H1 (cell line): Measurements from ENCODE around the gene PIGM. TPM values are rescaled to one million over a fixed set of nuclear protein-coding genes. Genes with fewer than 3 reads are reported as not detected.

Experiments
- ASH2L ChIP-seq: fragments of 200-600, 300-600 bp; sonication (generic); IDR thresholded peaks from one replicate; pipeline ENCODE4 v1.7.1; 2017; ENCODE audit warnings: low read length
- EP300 ChIP-seq, 2 experiments: IDR thresholded peaks; 1 replicate in 1 of 2; 2 replicates in 1 of 2; pipeline ENCODE4 v1.6.1; 2011 to 2012; ENCODE audit warnings: low read depth in 2 of 2, low read length in 2 of 2, mild to moderate bottlenecking in 2 of 2, borderline replicate concordance in 1 of 2, inconsistent platforms in 1 of 2, moderate library complexity in 1 of 2
- GABPA ChIP-seq: IDR thresholded peaks from 2 replicates; pipeline ENCODE4 v1.6.1; 2011; ENCODE audit warnings: mild to moderate bottlenecking, low read length, moderate library complexity, borderline replicate concordance; ENCODE audit not compliant: insufficient read depth
- HDAC2 ChIP-seq, 2 experiments: fragments of 300-600 bp in 1 of 2; sonication (generic) in 1 of 2; IDR thresholded peaks; 2 replicates each; pipeline ENCODE4 v1.6.1; 2011 to 2012; ENCODE audit warnings: low read depth in 2 of 2, low read length in 2 of 2, mild to moderate bottlenecking in 2 of 2, moderate library complexity in 2 of 2, borderline replicate concordance in 1 of 2, inconsistent platforms in 1 of 2
- SP4 ChIP-seq: IDR thresholded peaks from 2 replicates; pipeline ENCODE4 v1.6.1; 2012; ENCODE audit warnings: low read length, inconsistent platforms
- TCF12 ChIP-seq: IDR thresholded peaks from 2 replicates; pipeline ENCODE4 v1.6.1; 2011; ENCODE audit warnings: low read depth, mild to moderate bottlenecking, low read length
- ZNF274 ChIP-seq: IDR thresholded peaks from 2 replicates; pipeline ENCODE4 v1.7.0; 2012; ENCODE audit warnings: low read length, borderline replicate concordance; ENCODE audit errors: extremely low read depth
- polyA plus RNA-seq, 7 experiments: library from polyadenylated mRNA; depleted of rRNA in 3 of 7; stranded (reverse) in 5 of 7; unstranded in 2 of 7; fragments of >200 nt in 5 of 7; fragments of 200-250 nt in 2 of 7; gene quantifications; 1 replicate in 5 of 7; 2 replicates in 1 of 7; 4 replicates in 1 of 7; pipeline versions ENCODE4 v1.2.1 to v1.2.3, GENCODE V29; 2011 to 2013; ENCODE audit warnings: missing spikeins in 2 of 7, mixed read lengths in 2 of 7
- total RNA-seq: library from RNA; stranded (reverse); fragmentation: NEBNext Ultra II Directional; extraction: Animal tissue kit (Norgen Biotek cat#: 25700); gene quantifications from 2 replicates; pipeline ENCODE4 v1.2.1, GENCODE V29; 2021
- TF ChIP-seq, protein P1 (sequence below): fragments of 300-600 bp; sonication (generic); IDR thresholded peaks from 2 replicates; pipeline ENCODE4 v1.7.1; 2012; ENCODE audit warnings: low read length, moderate library complexity, mild to moderate bottlenecking, inconsistent platforms; ENCODE audit not compliant: insufficient replicate concordance
- TF ChIP-seq, protein P2 (sequence below), 3 experiments: IDR thresholded peaks; 1 replicate in 2 of 3; 2 replicates in 1 of 3; pipeline versions ENCODE4 v1.5.1 to v1.6.1; 2011; ENCODE audit warnings: low read length in 3 of 3, mild to moderate bottlenecking in 3 of 3, inconsistent platforms in 2 of 3, low read depth in 1 of 3, moderate library complexity in 1 of 3; ENCODE audit not compliant: insufficient read depth in 1 of 3; ENCODE audit errors: control extremely low read depth in 1 of 3

Gene PIGM
- total and polyA plus RNA-seq, 2 of the 8 experiments (the other 6 are each of a cell fraction or from before 2014, with no cell fraction given), result 5.4 to 6.0 TPM

DNA sequence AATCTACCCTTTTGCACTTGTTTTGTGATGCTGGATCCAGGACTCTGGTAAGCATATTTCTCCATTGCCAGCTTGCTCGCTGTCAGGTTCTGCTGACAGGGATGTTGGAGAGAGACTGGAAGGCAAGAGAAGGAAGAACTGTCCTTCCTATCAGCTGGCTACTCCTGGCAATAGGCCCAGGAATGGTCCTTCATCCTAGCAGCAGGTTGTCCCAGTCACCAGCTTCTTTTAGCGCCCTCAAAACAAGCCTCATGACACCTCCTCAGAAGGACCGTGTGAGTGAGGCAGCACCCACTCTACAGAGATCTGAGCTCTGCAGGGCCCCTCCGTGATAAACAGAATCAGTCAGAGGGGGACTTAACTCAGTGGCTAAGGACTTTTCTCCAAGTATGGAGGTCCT is 44.6 kb downstream of the PIGM start (continued):
- TF ChIP-seq, protein P1, sequence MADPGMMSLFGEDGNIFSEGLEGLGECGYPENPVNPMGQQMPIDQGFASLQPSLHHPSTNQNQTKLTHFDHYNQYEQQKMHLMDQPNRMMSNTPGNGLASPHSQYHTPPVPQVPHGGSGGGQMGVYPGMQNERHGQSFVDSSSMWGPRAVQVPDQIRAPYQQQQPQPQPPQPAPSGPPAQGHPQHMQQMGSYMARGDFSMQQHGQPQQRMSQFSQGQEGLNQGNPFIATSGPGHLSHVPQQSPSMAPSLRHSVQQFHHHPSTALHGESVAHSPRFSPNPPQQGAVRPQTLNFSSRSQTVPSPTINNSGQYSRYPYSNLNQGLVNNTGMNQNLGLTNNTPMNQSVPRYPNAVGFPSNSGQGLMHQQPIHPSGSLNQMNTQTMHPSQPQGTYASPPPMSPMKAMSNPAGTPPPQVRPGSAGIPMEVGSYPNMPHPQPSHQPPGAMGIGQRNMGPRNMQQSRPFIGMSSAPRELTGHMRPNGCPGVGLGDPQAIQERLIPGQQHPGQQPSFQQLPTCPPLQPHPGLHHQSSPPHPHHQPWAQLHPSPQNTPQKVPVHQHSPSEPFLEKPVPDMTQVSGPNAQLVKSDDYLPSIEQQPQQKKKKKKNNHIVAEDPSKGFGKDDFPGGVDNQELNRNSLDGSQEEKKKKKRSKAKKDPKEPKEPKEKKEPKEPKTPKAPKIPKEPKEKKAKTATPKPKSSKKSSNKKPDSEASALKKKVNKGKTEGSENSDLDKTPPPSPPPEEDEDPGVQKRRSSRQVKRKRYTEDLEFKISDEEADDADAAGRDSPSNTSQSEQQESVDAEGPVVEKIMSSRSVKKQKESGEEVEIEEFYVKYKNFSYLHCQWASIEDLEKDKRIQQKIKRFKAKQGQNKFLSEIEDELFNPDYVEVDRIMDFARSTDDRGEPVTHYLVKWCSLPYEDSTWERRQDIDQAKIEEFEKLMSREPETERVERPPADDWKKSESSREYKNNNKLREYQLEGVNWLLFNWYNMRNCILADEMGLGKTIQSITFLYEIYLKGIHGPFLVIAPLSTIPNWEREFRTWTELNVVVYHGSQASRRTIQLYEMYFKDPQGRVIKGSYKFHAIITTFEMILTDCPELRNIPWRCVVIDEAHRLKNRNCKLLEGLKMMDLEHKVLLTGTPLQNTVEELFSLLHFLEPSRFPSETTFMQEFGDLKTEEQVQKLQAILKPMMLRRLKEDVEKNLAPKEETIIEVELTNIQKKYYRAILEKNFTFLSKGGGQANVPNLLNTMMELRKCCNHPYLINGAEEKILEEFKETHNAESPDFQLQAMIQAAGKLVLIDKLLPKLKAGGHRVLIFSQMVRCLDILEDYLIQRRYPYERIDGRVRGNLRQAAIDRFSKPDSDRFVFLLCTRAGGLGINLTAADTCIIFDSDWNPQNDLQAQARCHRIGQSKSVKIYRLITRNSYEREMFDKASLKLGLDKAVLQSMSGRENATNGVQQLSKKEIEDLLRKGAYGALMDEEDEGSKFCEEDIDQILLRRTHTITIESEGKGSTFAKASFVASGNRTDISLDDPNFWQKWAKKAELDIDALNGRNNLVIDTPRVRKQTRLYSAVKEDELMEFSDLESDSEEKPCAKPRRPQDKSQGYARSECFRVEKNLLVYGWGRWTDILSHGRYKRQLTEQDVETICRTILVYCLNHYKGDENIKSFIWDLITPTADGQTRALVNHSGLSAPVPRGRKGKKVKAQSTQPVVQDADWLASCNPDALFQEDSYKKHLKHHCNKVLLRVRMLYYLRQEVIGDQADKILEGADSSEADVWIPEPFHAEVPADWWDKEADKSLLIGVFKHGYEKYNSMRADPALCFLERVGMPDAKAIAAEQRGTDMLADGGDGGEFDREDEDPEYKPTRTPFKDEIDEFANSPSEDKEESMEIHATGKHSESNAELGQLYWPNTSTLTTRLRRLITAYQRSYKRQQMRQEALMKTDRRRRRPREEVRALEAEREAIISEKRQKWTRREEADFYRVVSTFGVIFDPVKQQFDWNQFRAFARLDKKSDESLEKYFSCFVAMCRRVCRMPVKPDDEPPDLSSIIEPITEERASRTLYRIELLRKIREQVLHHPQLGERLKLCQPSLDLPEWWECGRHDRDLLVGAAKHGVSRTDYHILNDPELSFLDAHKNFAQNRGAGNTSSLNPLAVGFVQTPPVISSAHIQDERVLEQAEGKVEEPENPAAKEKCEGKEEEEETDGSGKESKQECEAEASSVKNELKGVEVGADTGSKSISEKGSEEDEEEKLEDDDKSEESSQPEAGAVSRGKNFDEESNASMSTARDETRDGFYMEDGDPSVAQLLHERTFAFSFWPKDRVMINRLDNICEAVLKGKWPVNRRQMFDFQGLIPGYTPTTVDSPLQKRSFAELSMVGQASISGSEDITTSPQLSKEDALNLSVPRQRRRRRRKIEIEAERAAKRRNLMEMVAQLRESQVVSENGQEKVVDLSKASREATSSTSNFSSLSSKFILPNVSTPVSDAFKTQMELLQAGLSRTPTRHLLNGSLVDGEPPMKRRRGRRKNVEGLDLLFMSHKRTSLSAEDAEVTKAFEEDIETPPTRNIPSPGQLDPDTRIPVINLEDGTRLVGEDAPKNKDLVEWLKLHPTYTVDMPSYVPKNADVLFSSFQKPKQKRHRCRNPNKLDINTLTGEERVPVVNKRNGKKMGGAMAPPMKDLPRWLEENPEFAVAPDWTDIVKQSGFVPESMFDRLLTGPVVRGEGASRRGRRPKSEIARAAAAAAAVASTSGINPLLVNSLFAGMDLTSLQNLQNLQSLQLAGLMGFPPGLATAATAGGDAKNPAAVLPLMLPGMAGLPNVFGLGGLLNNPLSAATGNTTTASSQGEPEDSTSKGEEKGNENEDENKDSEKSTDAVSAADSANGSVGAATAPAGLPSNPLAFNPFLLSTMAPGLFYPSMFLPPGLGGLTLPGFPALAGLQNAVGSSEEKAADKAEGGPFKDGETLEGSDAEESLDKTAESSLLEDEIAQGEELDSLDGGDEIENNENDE, result no peak
- TF ChIP-seq ZNF274 (no peak), GABPA (no peak), HDAC2 (IDR thresholded peaks at IDR 0.05; ENCODE audit: borderline replicate concordance in 1 of 2, low read depth in 2 of 2, low read length in 2 of 2) (no peak), EP300 (IDR thresholded peaks at IDR 0.05; ENCODE audit: borderline replicate concordance in 1 of 2, low read depth in 2 of 2, low read length in 2 of 2) (no peak), ASH2L (no peak), SP4 (no peak), TCF12 (no peak)
- TF ChIP-seq, protein P2, sequence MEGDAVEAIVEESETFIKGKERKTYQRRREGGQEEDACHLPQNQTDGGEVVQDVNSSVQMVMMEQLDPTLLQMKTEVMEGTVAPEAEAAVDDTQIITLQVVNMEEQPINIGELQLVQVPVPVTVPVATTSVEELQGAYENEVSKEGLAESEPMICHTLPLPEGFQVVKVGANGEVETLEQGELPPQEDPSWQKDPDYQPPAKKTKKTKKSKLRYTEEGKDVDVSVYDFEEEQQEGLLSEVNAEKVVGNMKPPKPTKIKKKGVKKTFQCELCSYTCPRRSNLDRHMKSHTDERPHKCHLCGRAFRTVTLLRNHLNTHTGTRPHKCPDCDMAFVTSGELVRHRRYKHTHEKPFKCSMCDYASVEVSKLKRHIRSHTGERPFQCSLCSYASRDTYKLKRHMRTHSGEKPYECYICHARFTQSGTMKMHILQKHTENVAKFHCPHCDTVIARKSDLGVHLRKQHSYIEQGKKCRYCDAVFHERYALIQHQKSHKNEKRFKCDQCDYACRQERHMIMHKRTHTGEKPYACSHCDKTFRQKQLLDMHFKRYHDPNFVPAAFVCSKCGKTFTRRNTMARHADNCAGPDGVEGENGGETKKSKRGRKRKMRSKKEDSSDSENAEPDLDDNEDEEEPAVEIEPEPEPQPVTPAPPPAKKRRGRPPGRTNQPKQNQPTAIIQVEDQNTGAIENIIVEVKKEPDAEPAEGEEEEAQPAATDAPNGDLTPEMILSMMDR (IDR thresholded peaks at IDR 0.05; ENCODE audit: control extremely low read depth in 1 of 3, insufficient read depth in 1 of 3, low read depth in 1 of 3, low read length in 3 of 3), result no peak
